H4 (cell line): ENCODE data around the gene RAB10. TPM values are rescaled to one million over a fixed set of nuclear protein-coding genes. Genes with fewer than 3 reads are reported as not detected.
"Not testable (repeated sequence)": the region's sequence is repeated elsewhere in the genome, so short reads cannot be mapped to it uniquely, and the experiment has no call there.

ENCODE experiments used
- DNase-seq: peaks from one replicate; pipeline ENCODE4 v3.0.0-alpha.2; 2015; ENCODE audit warnings: low spot score
- total RNA-seq: library from RNA; depleted of rRNA; stranded (reverse); fragments of >200 nt; shearing (Covaris generic); gene quantifications from 2 replicates; pipeline ENCODE4 v1.2.3, GENCODE V29; 2014

RAB10 gene
- total RNA-seq, 1 experiment from 2014 or later: 61.1 TPM

GRCh38 chr2:26058390-26058789, 24.5 kb downstream of the RAB10 start:
- DNase-seq: no peak

- no peak for DNase-seq
Measured at GRCh38 chr2:26059542-26059941, 25.7 kb downstream of the RAB10 start.

GRCh38 chr2:26061539-26061938, 27.7 kb downstream of the RAB10 start:
- DNase-seq: no peak

GRCh38 chr2:26064846-26065245, 31.0 kb downstream of the RAB10 start:
- no peak for DNase-seq

- no peak for DNase-seq
Measured at GRCh38 chr2:26067186-26067974, 33.5 kb downstream of the RAB10 start.

GRCh38 chr2:26067980-26068507, 34.2 kb downstream of the RAB10 start:
- no peak for DNase-seq

GRCh38 chr2:26068602-26069298, 34.9 kb downstream of the RAB10 start:
- DNase-seq: peak; percentile 69

GRCh38 chr2:26070730-26071129, 36.8 kb downstream of the RAB10 start:
- no peak for DNase-seq

- DNase-seq: no peak
Measured at GRCh38 chr2:26072925-26073768, 39.3 kb downstream of the RAB10 start.

GRCh38 chr2:26073830-26074229, 39.9 kb downstream of the RAB10 start:
- no peak for DNase-seq

- no peak for DNase-seq
Measured at GRCh38 chr2:26074676-26075075, 40.8 kb downstream of the RAB10 start.

GRCh38 chr2:26075173-26075572, 41.3 kb downstream of the RAB10 start:
- no peak for DNase-seq

GRCh38 chr2:26076001-26076587, 42.2 kb downstream of the RAB10 start:
- no peak for DNase-seq

GRCh38 chr2:26077291-26077690, 43.4 kb downstream of the RAB10 start:
- DNase-seq: no peak

- no peak for DNase-seq
Measured at GRCh38 chr2:26078939-26079338, 45.1 kb downstream of the RAB10 start.

- DNase-seq: no peak
Measured at GRCh38 chr2:26080356-26080755, 46.5 kb downstream of the RAB10 start.

GRCh38 chr2:26080925-26081324, 47.0 kb downstream of the RAB10 start:
- DNase-seq: not testable (repeated sequence)

- DNase-seq: no peak
Measured at GRCh38 chr2:26081556-26081955, 47.7 kb downstream of the RAB10 start.

GRCh38 chr2:26086155-26086637, 52.3 kb downstream of the RAB10 start:
- peak; percentile 63 for DNase-seq

GRCh38 chr2:26086779-26087178, 52.9 kb downstream of the RAB10 start:
- no peak for DNase-seq

- DNase-seq: peak; percentile 6
Measured at GRCh38 chr2:26088038-26088643, 54.3 kb downstream of the RAB10 start.
